PC-9 (cell line): Measurements from ENCODE around the gene SH3PXD2A. TPM values are rescaled to one million over a fixed set of nuclear protein-coding genes. Genes with fewer than 3 reads are reported as not detected.

Experiments used
- BruUV-seq: library from RNA; stranded (reverse); fragments of 400-500 nt; replicated peaks from 2 replicates; lab custom pipeline; 2021; lab: Mats Ljungman, UMichigan
- CTCF ChIA-PET: fragments of 300-600 bp; sonication (Branson Sonifier 250); formaldehyde crosslinking; loops from one replicate; lab custom pipeline; 2022; ENCODE audit warnings: antibody characterized with exemption; lab: Charles Lee
- POLR2A ChIA-PET: fragments of 300-600 bp; sonication (Branson Sonifier 250); formaldehyde crosslinking; loops from one replicate; lab custom pipeline; 2022; ENCODE audit warnings: antibody characterized with exemption; ENCODE audit not compliant: unreplicated experiment; lab: Charles Lee
- DNase-seq, 2 experiments: peaks; one replicate each; pipeline versions ENCODE4 v3.0.0 to v3.0.0-alpha.2; 2015 to 2022; ENCODE audit warnings: mixed read lengths in 1 of 2
- H2AFZ ChIP-seq: fragments of 200-600 bp; sonication (generic); 2 replicates; pipeline ENCODE4 v1.8.1; 2017; ENCODE audit warnings: antibody characterized with exemption
- H3F3A ChIP-seq: fragments of 200-600 bp; sonication (generic); 2 replicates; pipeline ENCODE4 v1.8.1; 2017; ENCODE audit warnings: antibody characterized with exemption, mild to moderate bottlenecking, low read depth; ENCODE audit not compliant: insufficient read depth
- H3K27ac ChIP-seq: fragments of 200-600 bp; sonication (generic); 2 replicates; pipeline ENCODE4 v1.6.1; 2016; ENCODE audit warnings: mixed run types
- H3K27me3 ChIP-seq: fragments of 200-600 bp; sonication (generic); 2 replicates; pipeline ENCODE4 v1.6.1; 2016; ENCODE audit warnings: low read depth, mixed run types; ENCODE audit not compliant: insufficient read depth
- H3K36me3 ChIP-seq: fragments of 200-600 bp; sonication (generic); 2 replicates; pipeline ENCODE4 v1.6.1; 2016; ENCODE audit warnings: low read depth, mixed run types
- H3K4me1 ChIP-seq: fragments of 200-600 bp; sonication (generic); replicated peaks from 2 replicates; pipeline ENCODE4 v1.6.1; 2016; ENCODE audit warnings: mixed run types; ENCODE audit not compliant: insufficient read depth
- H3K4me2 ChIP-seq: fragments of 200-600 bp; sonication (generic); 2 replicates; pipeline ENCODE4 v1.6.1; 2017; ENCODE audit warnings: mixed run types
- H3K4me3 ChIP-seq: fragments of 200-600 bp; sonication (generic); 2 replicates; pipeline ENCODE4 v1.6.1; 2016; ENCODE audit warnings: mixed run types
- H3K79me2 ChIP-seq: fragments of 200-600 bp; sonication (generic); 2 replicates; pipeline ENCODE4 v1.6.1; 2017; ENCODE audit warnings: low read depth, mixed run types
- H3K9me2 ChIP-seq: fragments of 200-600 bp; sonication (generic); 2 replicates; pipeline ENCODE4 v1.8.1; 2017; ENCODE audit warnings: mild to moderate bottlenecking; ENCODE audit not compliant: insufficient read depth
- H3K9me3 ChIP-seq: fragments of 200-600 bp; sonication (generic); 2 replicates; pipeline ENCODE4 v1.8.1; 2016; ENCODE audit warnings: low read depth; ENCODE audit not compliant: insufficient read depth
- H4K20me1 ChIP-seq: fragments of 200-600 bp; sonication (generic); 2 replicates; pipeline ENCODE4 v1.8.1; 2017; ENCODE audit not compliant: insufficient read depth
- EZH2 ChIP-seq: fragments of 200-600 bp; sonication (generic); IDR thresholded peaks from 2 replicates; pipeline ENCODE4 v1.8.0; 2017; ENCODE audit warnings: antibody characterized with exemption, low read depth
- intact Hi-C: fragments of 100-400 bp; cut with micrococcal nuclease; formaldehyde crosslinking; loops from one replicate; pipeline ENCODE4 v1.10.0; 2022; ENCODE audit not compliant: unreplicated experiment
- total RNA-seq: library from RNA; stranded (reverse); gene quantifications from 2 replicates; pipeline ENCODE4 v1.2.3, GENCODE V29; 2021
- TF ChIP-seq, protein P1 (sequence below): fragments of 200-600 bp; sonication (generic); conservative IDR thresholded peaks from 2 replicates; pipeline ENCODE4 v1.6.1; 2017; ENCODE audit warnings: mixed run types, antibody characterized with exemption, mild to moderate bottlenecking, moderate library complexity

SH3PXD2A gene
- total RNA-seq, 1 experiment from 2014 or later, result 12.5 TPM

DNA sequence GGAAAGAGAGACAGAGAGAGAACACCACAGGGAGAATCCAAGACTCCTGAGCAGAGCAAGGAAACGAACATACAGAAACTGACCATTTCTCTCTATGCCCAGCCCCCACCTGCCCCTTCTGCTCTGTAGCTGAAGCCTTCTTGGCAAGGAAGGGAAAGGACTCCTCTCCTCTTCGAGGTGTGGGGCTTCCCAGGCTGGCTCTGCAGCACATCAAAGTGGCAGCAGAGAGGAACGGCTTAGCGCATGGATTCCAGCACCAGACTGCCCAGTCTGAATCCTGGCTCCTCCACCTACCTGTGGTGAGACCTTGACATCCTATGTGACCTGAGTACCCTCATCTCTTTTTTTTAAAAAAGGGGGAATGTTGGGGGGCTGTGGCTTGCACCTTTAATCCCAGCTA, 69.4 kb downstream of the SH3PXD2A start:
- Histone ChIP-seq H3F3A (peaks cover 13% of the 10 kb centered on the region; the same call in 1 of the 2 replicates), H3K4me2 (no peak overlapping the region), H2AFZ (no peak overlapping the region), H3K27ac (no peak overlapping the region), H3K4me3 (no peak overlapping the region), H3K9me3 (no peaks in the 10 kb centered on the region), H3K36me3 (no peaks in the 10 kb centered on the region), H3K4me1 (peaks cover 45% of the 10 kb centered on the region), H3K9me2 (no peaks in the 10 kb centered on the region), H3K79me2 (no peaks in the 10 kb centered on the region), H4K20me1 (no peaks in the 10 kb centered on the region), H3K27me3 (no peaks in the 10 kb centered on the region)
- TF ChIP-seq, protein P1, sequence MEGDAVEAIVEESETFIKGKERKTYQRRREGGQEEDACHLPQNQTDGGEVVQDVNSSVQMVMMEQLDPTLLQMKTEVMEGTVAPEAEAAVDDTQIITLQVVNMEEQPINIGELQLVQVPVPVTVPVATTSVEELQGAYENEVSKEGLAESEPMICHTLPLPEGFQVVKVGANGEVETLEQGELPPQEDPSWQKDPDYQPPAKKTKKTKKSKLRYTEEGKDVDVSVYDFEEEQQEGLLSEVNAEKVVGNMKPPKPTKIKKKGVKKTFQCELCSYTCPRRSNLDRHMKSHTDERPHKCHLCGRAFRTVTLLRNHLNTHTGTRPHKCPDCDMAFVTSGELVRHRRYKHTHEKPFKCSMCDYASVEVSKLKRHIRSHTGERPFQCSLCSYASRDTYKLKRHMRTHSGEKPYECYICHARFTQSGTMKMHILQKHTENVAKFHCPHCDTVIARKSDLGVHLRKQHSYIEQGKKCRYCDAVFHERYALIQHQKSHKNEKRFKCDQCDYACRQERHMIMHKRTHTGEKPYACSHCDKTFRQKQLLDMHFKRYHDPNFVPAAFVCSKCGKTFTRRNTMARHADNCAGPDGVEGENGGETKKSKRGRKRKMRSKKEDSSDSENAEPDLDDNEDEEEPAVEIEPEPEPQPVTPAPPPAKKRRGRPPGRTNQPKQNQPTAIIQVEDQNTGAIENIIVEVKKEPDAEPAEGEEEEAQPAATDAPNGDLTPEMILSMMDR, result no peak
- no peak for TF ChIP-seq EZH2
- intact Hi-C loops, result loop anchor here (10.0 kb wide), 1 partner anchor 71 kb away; no protein-coding TSS in a partner anchor
- no TSS peak for BruUV-seq
- ChIA-PET POLR2A (no interaction called here), CTCF (no interaction called here)
- no peak for DNase-seq

DNA sequence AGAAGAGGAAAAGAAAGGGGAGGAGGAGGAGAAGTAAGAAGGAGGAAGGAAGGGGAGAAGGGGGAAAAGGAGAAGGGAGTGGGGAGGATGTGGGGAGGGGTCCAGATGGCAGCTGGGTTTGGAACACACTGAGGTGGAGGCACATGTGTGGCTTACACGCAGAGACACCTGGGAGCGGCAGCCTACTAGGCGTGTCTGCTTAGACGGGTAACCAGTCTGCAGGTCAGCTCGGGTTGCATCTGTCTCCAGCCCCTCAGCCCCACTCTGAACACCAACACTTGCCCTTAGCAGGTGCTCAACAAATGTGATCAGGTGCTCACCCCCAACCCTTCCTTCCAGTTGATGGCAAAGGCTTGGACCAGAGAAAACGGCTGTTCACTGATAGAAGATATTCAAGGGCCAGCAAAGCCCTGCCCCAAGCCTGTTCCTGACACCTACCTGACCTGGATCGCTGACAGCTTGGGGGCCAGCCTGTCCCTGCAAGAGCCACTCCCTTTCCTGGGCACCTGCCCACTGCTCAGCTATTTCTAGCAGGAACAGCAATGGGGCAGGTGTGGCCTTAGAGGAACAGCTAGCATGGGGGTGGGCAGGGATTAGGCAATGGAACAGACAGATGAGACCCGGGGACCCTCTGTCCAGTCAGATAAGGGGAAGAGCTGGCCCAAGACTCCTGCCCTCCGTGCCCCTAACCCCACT, 70.5 kb downstream of the SH3PXD2A start:
- Histone ChIP-seq H3K36me3 (no peaks in the 10 kb centered on the region), H3K9me3 (no peaks in the 10 kb centered on the region), H3F3A (peaks cover 17% of the 10 kb centered on the region; the same call in 1 of the 2 replicates), H3K27me3 (no peaks in the 10 kb centered on the region), H4K20me1 (no peaks in the 10 kb centered on the region), H3K4me3 (no peak overlapping the region), H3K27ac (no peak overlapping the region), H3K4me1 (peaks cover 48% of the 10 kb centered on the region), H3K4me2 (peak overlapping the region; percentile 26; the same call in 1 of the 2 replicates), H3K9me2 (no peaks in the 10 kb centered on the region), H2AFZ (no peak overlapping the region), H3K79me2 (no peaks in the 10 kb centered on the region)
- intact Hi-C loops, result loop anchor here (10.0 kb wide), 1 partner anchor 70 kb away; no protein-coding TSS in a partner anchor
- ChIA-PET CTCF (no interaction called here), POLR2A (no interaction called here)
- BruUV-seq, result no TSS peak
- no peak for TF ChIP-seq EZH2
- TF ChIP-seq, protein P1, result no peak
- peak in 1 of 2 experiments; percentile 53 for DNase-seq

DNA sequence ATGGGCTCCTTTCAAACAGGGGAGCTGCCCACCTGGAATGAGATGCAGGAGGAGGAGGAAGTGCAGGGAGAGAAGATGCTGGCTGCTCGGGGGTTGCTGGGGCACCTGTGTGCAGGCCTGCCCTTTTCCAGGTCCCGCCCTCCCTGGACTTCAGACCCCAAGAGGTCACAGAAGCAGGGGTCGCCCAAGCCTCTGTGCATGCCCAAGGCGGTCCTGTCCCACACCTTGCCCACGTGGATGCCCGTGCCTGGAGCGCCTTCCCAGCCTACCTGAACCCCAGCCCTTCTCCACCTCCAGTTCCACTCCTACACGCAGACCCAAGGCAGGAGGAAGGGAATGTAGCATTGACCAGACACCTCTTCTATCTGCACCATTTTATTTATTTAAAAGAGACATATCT, 71.3 kb downstream of the SH3PXD2A start:
- Histone ChIP-seq H3K9me3 (no peaks in the 10 kb centered on the region), H3K36me3 (no peaks in the 10 kb centered on the region), H3K4me3 (no peak overlapping the region), H3K27me3 (no peaks in the 10 kb centered on the region), H3K9me2 (no peaks in the 10 kb centered on the region), H3K79me2 (no peaks in the 10 kb centered on the region), H3K4me2 (no peak overlapping the region), H4K20me1 (no peaks in the 10 kb centered on the region), H3F3A (peaks cover 17% of the 10 kb centered on the region; the same call in 1 of the 2 replicates), H3K27ac (no peak overlapping the region), H3K4me1 (peaks cover 41% of the 10 kb centered on the region), H2AFZ (no peak overlapping the region)
- ChIA-PET CTCF (no interaction called here), POLR2A (no interaction called here)
- intact Hi-C loops, result loop anchor here (10.0 kb wide), 1 partner anchor 69 kb away; no protein-coding TSS in a partner anchor
- no peak for TF ChIP-seq EZH2
- TF ChIP-seq, protein P1, result no peak
- DNase-seq, result no peak
- no TSS peak for BruUV-seq
